Suprapubic skin (tissue), 4 donors: ENCODE data around the gene FOXP4. TPM values are rescaled to one million over a fixed set of nuclear protein-coding genes. Genes with fewer than 3 reads are reported as not detected.

Source experiments
- DNase-seq, 2 donors: peaks; one replicate each; pipeline ENCODE4 v3.0.0-alpha.2; 2019; ENCODE audit warnings: low spot score in 2 of 2
- H3K27ac ChIP-seq: fragments of 200-600 bp; sonication (generic); one replicate; pipeline ENCODE4 v1.5.1; 2019
- H3K27me3 ChIP-seq: fragments of 200-600 bp; sonication (generic); one replicate; pipeline ENCODE4 v1.5.1; 2019
- H3K36me3 ChIP-seq: fragments of 200-600 bp; sonication (generic); one replicate; pipeline ENCODE4 v1.5.1; 2019
- H3K4me1 ChIP-seq: fragments of 200-600 bp; sonication (generic); one replicate; pipeline ENCODE4 v1.5.1; 2019
- H3K4me3 ChIP-seq: fragments of 200-600 bp; sonication (generic); one replicate; pipeline ENCODE4 v1.5.1; 2019; ENCODE audit warnings: mild to moderate bottlenecking
- H3K9me3 ChIP-seq: fragments of 200-600 bp; sonication (generic); one replicate; pipeline ENCODE4 v1.5.1; 2019
- EP300 ChIP-seq: sonication (generic); formaldehyde crosslinking; IDR thresholded peaks from one replicate; pipeline ENCODE4 v1.6.1; 2017; ENCODE audit warnings: antibody characterized with exemption
- POLR2A ChIP-seq, 2 donors: fragments of 450-650 bp; IDR thresholded peaks; one replicate each; pipeline ENCODE4 v1.6.1; 2017; ENCODE audit warnings: antibody characterized with exemption in 2 of 2, mild to moderate bottlenecking in 2 of 2, moderate library complexity in 2 of 2
- POLR2AphosphoS5 ChIP-seq, 3 donors: sonication (generic); formaldehyde crosslinking; IDR thresholded peaks; one replicate each; pipeline ENCODE4 v1.6.1; 2017; ENCODE audit warnings: antibody characterized with exemption in 3 of 3
- WGBS: methylation state at CpG from one replicate; pipeline ENCODE4 v1.1.5; 2018; 5-methylcytosine and 5-hydroxymethylcytosine counted together
- total RNA-seq, 4 donors: library from RNA; depleted of rRNA; stranded (reverse); fragments of >200 nt; gene quantifications; one replicate each; pipeline ENCODE4 v1.1.0, GENCODE V29; 2016
- TF ChIP-seq, protein P1 (sequence below), 2 donors: fragments of 200-600 bp in 1 of 2; fragments of 450-650 bp in 1 of 2; sonication (generic) in 1 of 2; IDR thresholded peaks; one replicate each; pipeline ENCODE4 v1.5.1; 2016 to 2019; ENCODE audit warnings: antibody characterized with exemption in 2 of 2, mild to moderate bottlenecking in 1 of 2, moderate library complexity in 1 of 2

The FOXP4 gene
- total RNA-seq, 4 donors from 2014 or later, result 8.1 to 12.1 (median 10.4) TPM

DNA sequence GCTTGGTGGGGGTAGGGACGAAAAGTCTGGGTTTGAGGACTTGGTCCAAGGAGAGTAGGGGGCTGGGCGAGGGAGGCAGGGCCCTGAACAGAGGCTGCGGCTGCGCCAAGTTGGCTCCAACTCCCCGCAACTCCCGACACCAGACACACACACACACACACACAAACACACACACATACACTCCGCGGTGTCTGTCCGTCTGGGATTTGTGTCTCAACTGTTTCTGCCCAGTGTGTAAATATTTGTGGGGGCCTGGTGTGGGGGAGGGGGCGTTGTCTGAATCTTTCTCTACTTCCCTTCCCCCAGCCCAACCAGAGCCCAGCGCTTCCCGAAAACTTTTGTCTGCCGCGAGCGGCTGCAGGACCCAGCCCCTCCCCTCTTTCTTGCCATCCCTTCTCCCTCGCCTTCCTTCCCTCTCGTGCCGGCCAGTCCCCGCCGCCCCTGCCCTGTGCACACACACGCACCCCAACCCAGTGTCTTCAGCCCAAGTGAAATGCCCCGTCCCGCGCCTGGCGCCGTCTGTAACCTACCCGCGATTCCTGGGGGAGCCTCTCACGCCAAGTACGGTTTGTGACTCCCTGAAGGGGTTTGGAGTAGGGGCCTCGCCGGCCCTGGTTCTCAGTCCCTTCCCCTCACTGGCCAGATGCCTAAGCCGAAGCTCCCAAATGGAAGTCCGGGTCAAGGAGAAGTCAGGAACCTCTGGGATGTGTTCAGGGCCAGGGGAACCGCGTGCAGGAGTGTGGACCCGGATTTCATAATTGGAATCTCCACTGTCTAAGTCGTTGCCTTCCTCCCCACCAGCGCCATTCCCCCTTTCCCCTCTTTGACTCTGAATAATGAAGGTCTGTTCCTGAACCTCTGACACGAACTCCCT, 93.0 kb downstream of the FOXP4 start:
- peaks cover 26% of the 10 kb centered on the region for H3K27me3 ChIP-seq
- WGBS, result 55% methylated on average over 38 of the region's 40 CpGs
- no peaks in the 10 kb centered on the region for H3K9me3 ChIP-seq
- TF ChIP-seq EP300 (no peak), POLR2AphosphoS5 (IDR thresholded peaks at IDR 0.05) (no peak), POLR2A (IDR thresholded peaks at IDR 0.05) (no peak)
- TF ChIP-seq, protein P1, sequence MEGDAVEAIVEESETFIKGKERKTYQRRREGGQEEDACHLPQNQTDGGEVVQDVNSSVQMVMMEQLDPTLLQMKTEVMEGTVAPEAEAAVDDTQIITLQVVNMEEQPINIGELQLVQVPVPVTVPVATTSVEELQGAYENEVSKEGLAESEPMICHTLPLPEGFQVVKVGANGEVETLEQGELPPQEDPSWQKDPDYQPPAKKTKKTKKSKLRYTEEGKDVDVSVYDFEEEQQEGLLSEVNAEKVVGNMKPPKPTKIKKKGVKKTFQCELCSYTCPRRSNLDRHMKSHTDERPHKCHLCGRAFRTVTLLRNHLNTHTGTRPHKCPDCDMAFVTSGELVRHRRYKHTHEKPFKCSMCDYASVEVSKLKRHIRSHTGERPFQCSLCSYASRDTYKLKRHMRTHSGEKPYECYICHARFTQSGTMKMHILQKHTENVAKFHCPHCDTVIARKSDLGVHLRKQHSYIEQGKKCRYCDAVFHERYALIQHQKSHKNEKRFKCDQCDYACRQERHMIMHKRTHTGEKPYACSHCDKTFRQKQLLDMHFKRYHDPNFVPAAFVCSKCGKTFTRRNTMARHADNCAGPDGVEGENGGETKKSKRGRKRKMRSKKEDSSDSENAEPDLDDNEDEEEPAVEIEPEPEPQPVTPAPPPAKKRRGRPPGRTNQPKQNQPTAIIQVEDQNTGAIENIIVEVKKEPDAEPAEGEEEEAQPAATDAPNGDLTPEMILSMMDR (IDR thresholded peaks at IDR 0.05), result no peak
- H3K36me3 ChIP-seq, result no peaks in the 10 kb centered on the region
- peak overlapping the region; percentile 60 for H3K4me3 ChIP-seq
- DNase-seq, result no peak
- peak overlapping the region; percentile 50 for H3K27ac ChIP-seq
- H3K4me1 ChIP-seq, result peaks cover 41% of the 10 kb centered on the region

DNA sequence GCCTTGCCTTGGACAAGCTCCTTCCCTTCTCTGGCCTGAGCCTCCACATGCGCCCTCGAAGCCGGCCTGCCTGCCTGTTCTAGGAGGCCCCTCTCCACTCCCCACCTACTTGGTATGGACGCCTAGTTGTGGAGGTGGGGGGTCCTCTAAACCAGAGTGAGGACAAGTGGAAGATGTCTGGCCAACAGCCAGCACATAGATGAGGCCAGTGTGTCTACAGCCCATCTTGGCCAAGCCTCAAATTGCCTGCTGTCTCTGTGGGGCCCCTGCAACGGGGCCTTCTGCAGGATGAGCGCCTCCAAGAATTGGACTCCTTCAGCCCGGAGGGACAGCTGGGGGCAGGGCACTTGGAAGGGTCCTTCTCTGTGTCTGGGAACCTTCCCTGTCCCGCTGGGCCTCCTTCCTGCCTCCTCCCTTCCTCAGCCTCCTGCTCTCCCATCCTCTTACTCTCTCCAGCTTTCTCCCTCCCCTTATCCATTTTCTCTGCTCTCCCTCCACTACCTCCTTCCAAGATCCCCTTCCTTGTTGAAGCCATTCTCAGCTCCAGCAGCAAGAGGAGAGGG, 93.7 kb downstream of the FOXP4 start:
- H3K27me3 ChIP-seq, result peaks cover 26% of the 10 kb centered on the region
- no peak overlapping the region for H3K4me3 ChIP-seq
- H3K36me3 ChIP-seq, result no peaks in the 10 kb centered on the region
- H3K4me1 ChIP-seq, result peaks cover 48% of the 10 kb centered on the region
- TF ChIP-seq POLR2A (IDR thresholded peaks at IDR 0.05) (no peak), EP300 (no peak), POLR2AphosphoS5 (IDR thresholded peaks at IDR 0.05) (no peak)
- TF ChIP-seq, protein P1 (IDR thresholded peaks at IDR 0.05), result no peak
- no peak overlapping the region for H3K27ac ChIP-seq
- 80% methylated on average over 7 of the region's 8 CpGs for WGBS
- H3K9me3 ChIP-seq, result no peaks in the 10 kb centered on the region
- DNase-seq, result no peak

DNA sequence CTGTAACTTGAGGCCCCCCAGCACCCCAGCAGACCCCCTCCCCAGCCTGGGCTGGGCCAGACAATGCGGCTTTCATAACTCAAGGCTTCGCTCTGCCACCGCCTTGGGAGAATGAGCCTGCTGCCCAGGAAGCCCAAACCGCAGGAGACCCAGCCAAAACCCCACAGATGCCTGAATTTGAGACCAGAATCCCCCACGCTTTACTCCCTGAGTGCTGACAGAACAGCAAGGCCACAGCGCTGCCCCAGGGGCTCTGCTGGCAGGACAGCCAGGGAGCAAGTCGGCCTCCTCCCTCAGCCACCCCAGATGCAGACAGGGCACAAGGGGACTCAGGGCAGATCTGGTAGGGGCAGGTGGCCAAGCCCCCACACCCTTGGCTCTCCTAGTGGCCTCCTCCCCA, 94.2 kb downstream of the FOXP4 start:
- no peak for DNase-seq
- peaks cover 26% of the 10 kb centered on the region for H3K27me3 ChIP-seq
- H3K36me3 ChIP-seq, result no peaks in the 10 kb centered on the region
- peaks cover 47% of the 10 kb centered on the region for H3K4me1 ChIP-seq
- H3K9me3 ChIP-seq, result no peaks in the 10 kb centered on the region
- H3K27ac ChIP-seq, result no peak overlapping the region
- TF ChIP-seq EP300, result no peak
- TF ChIP-seq POLR2A (IDR thresholded peaks at IDR 0.05), result no peak
- TF ChIP-seq, protein P1 (IDR thresholded peaks at IDR 0.05), result no peak
- no peak for TF ChIP-seq POLR2AphosphoS5 (IDR thresholded peaks at IDR 0.05)
- H3K4me3 ChIP-seq, result no peak overlapping the region
- 81% methylated on average over 5 of the region's 7 CpGs for WGBS

DNA sequence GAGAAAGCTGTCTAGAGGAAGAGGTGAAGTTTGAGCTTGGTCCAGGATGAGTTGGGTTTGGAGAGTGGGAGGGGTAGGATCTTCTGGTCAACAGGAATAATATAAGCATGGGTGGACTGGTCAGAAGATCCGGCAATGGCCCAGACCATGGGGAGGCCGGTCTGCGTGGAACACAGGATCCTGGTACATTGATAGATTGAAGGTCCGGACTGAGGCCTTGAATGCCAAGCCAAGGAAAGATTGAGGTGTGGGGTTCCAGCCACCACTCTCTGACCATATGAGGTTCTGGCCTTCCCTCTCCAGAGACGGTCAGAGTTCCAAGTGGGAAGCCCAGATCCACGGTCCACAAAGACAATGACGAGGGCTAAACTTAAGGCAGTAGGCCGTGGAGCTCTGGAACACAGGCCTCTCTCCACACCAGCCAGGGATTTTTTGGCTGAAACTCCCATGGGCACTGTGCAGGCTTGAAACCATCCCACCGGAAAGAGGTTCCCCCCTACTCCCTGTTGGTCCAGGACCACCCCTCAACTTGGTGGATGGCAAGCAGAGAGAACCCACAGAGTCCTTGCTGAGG, 95.3 kb downstream of the FOXP4 start:
- no peaks in the 10 kb centered on the region for H3K9me3 ChIP-seq
- TF ChIP-seq POLR2AphosphoS5 (IDR thresholded peaks at IDR 0.05), result no peak
- no peak for TF ChIP-seq EP300
- H3K36me3 ChIP-seq, result no peaks in the 10 kb centered on the region
- DNase-seq, result no peak
- H3K4me1 ChIP-seq, result peaks cover 37% of the 10 kb centered on the region
- no peak overlapping the region for H3K4me3 ChIP-seq
- peaks cover 26% of the 10 kb centered on the region for H3K27me3 ChIP-seq
- no peak overlapping the region for H3K27ac ChIP-seq
- WGBS, result 93% methylated on average over 9 of the region's 9 CpGs

DNA sequence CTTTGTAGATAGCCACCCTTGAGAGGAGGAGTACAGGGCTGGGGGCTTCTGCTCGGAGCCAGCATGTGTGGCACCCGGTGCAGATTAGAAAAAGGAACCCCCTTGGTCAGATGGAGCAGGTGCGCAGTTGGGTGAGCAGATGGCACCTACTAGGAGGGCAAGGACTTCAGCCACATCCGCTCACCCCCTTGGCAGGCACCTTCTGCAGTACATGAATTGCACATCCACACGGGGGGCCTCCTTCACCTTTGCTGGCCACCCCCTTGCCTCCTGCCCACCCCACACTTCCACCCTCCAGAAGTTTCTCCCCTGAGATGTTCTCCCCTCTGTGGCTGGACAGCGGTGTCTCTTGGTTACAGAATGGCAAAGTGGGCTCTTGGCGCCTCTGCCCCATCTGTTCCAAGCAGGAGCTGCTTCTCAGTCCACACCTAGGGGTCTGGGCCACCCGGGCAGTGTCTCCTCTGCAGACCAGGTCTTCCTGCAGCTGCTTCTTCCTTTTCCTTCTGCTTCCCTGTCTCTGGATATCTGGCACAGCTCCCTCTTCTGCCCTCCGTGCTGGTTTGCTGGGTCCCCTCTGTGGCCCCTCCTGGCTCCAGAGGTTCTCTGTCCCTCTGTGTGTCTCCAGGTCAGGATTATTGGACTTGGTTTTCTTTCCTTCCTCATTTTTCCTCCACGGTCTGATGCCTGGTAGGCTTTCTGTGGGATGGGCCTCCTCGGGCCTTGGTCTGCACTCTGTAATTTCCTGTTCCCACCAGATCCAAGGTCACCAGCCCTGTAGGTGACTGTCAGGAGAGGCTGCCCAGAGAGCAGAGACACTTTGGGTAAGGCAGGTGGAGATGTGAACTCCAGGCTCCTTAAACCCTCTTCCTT, 96.1 kb downstream of the FOXP4 start:
- WGBS, result 79% methylated on average over 11 of the region's 11 CpGs
- Histone ChIP-seq H3K27ac (no peak overlapping the region), H3K27me3 (peaks cover 19% of the 10 kb centered on the region), H3K4me1 (peaks cover 29% of the 10 kb centered on the region), H3K4me3 (no peak overlapping the region), H3K36me3 (no peaks in the 10 kb centered on the region), H3K9me3 (no peaks in the 10 kb centered on the region)
- DNase-seq, result no peak
- TF ChIP-seq, protein P1 (IDR thresholded peaks at IDR 0.05), result no peak
- TF ChIP-seq EP300 (no peak), POLR2A (IDR thresholded peaks at IDR 0.05) (no peak), POLR2AphosphoS5 (IDR thresholded peaks at IDR 0.05) (no peak)
